HG03108 (cell line): Measurements from ENCODE around the gene STAT1.

Source experiments
- ATAC-seq: cut with Tn5 transposase; IDR thresholded peaks from one replicate; pipeline ENCODE4 v1.9.1; 2021; ENCODE audit warnings: moderate library complexity; ENCODE audit not compliant: unreplicated experiment

STAT1 gene

DNA sequence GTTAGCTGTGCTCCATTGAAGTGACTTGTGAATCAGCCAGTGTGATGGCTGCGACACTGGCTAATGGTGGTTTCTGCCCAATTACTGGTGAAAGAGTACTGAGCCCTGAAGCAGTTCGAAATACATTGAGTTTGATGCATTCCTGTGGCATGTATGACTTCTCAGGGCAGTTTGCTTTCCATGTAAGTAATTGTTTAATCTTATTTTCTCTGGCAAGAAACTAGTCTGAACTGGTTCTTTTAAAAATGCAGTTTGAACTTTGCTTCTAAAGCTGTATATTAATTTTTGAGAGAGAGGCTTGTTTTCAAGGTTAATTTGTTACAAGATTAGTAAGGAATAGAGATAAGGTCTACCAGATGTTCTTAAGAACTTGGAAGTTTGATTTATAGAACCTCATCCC lies 86.7 kb downstream of the STAT1 start:
- ATAC-seq = no peak

DNA sequence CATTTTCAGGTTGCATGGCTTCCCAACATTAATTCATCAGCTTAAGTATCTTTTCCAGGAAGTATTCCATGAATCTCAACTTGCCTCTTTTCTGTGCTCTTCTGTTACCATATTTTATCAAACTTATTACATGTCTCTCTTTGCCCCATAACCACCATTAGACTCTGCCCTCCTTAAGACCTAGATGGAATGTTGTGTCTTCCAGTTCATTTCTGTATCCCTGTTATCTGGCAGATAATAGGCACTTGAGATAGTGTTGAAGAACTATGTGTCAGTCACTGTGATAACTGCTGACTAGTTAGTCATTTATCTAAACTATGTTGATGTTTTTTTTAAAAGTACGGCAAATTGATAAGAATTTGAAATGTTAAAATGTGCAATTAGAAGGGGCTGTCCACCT lies 91.6 kb downstream of the STAT1 start:
- ATAC-seq = no peak

GRCh38 chr2:190920085-190920484 lies 93.9 kb downstream of the STAT1 start:
- no peak for ATAC-seq
